ENCODE data around the gene ALOX12. TPM values are rescaled to one million over a fixed set of nuclear protein-coding genes. Genes with fewer than 3 reads are reported as not detected.
"Not testable (repeated sequence)": the region's sequence is repeated elsewhere in the genome, so short reads cannot be mapped to it uniquely, and the experiment has no call there.

ALOX12 gene
- not detected in 2 replicates for total RNA-seq (2022)
- not detected for Bru-seq, nascent RNA
- BruChase-seq, experiment 1, labeled RNA remaining after a 6-hour chase: percentile 9 among the genes with signal in this experiment
- BruChase-seq, experiment 2, labeled RNA remaining after a 2-hour chase: not detected
- long read RNA-seq, partial matches to known transcripts: 0 of 1 reads
- long read RNA-seq, other reads (novel, unspliced or antisense): 1 of 1 reads

DNA sequence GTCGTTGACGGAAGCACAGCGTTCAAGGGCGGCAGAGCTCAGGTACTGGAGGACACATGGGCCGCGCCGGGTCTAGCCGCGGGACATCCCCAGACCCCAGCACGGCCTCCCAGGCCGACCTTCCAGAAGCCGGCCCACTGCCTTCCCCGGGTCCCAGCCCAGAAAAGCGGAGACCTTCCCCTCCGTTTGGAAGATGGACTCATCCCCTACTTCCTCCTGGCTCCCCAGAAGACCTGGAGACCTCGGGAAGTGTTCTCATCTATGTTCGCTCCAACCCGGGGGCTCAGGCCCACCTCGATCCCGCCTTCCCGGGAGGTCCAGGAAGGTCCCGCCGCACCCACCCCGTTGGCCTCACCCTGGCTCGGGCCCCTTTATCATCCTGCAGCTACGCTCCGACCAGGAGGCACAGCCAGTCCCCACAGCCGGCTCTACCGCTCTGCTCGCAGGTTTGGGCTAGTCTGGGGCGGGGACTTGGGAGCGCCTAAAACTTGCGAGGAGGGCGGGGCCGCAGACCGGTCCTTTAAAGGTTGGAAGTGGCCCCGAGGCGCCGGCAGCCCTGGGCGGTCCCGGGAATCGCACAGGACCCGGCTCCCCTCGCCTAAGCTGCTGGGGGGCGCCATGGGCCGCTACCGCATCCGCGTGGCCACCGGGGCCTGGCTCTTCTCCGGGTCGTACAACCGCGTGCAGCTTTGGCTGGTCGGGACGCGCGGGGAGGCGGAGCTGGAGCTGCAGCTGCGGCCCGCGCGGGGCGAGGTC is at the start of gene ALOX12:
ALOX12 (plus strand) TSS at position 550 of the 756 bp plus-strand sequence; CDS start at position 619, 69 bp downstream.
- intact Hi-C loops (cut with micrococcal nuclease): no loop called here
- CTCF ChIA-PET: interaction anchor here (0.8 to 1.3 kb wide), 3 partner anchors 9 to 152 kb away, joined by 3 to 5 read pairs (median 4); no protein-coding TSS in a partner anchor
- DNase-seq (ENCODE audit: unreplicated experiment): no peak
- peaks cover 26% of the 10 kb centered on the region for H3K36me3 Mint-ChIP-seq (ENCODE audit: insufficient read depth, unreplicated experiment)
- H3K4me1 Mint-ChIP-seq (ENCODE audit: insufficient read depth, unreplicated experiment): no peaks in the 10 kb centered on the region
- BruUV-seq (replicated peaks): no TSS peak
- no peaks in the 10 kb centered on the region for H3K27me3 Mint-ChIP-seq (ENCODE audit: insufficient read depth, unreplicated experiment)
- H3K4me3 Mint-ChIP-seq (ENCODE audit: unreplicated experiment): no peak within 1 kb of the TSS
- H3K27ac Mint-ChIP-seq (ENCODE audit: low read depth, unreplicated experiment): no peak within 1 kb of the TSS
- POLR2A ChIA-PET: interaction anchor here (1.2 to 2.0 kb wide), 2 partner anchors 9 to 17 kb away, joined by 3 to 5 read pairs; partner anchors contain the start of gene RNASEK
- TF ChIP-seq CTCF (IDR thresholded peaks at IDR 0.05; ENCODE audit: unreplicated experiment): no peak
- no peaks in the 10 kb centered on the region for H3K9me3 Mint-ChIP-seq (ENCODE audit: unreplicated experiment)

GRCh38 chr17:6947745-6948144 is 48.1 kb upstream of the ALOX12 start:
- H3K9me3 Mint-ChIP-seq (ENCODE audit: unreplicated experiment): no peaks in the 10 kb centered on the region
- no peak for DNase-seq (ENCODE audit: unreplicated experiment)
- BruUV-seq (replicated peaks): no TSS peak
- H3K4me3 Mint-ChIP-seq (ENCODE audit: unreplicated experiment): no peak overlapping the region
- intact Hi-C loops (cut with micrococcal nuclease): no loop called here
- no peak overlapping the region for H3K27ac Mint-ChIP-seq (ENCODE audit: low read depth, unreplicated experiment)
- no peak for TF ChIP-seq CTCF (IDR thresholded peaks at IDR 0.05; ENCODE audit: unreplicated experiment)
- peaks cover 7% of the 10 kb centered on the region for H3K36me3 Mint-ChIP-seq (ENCODE audit: insufficient read depth, unreplicated experiment)
- POLR2A ChIA-PET: interaction anchor here (0.5 to 0.8 kb wide), 2 partner anchors 21 to 161 kb away, joined by 3 to 5 read pairs; no protein-coding TSS in a partner anchor
- CTCF ChIA-PET: interaction anchor here (0.6 to 0.7 kb wide), 2 partner anchors 57 to 1699 kb away, joined by 3 to 4 read pairs; no protein-coding TSS in a partner anchor
- no peaks in the 10 kb centered on the region for H3K4me1 Mint-ChIP-seq (ENCODE audit: insufficient read depth, unreplicated experiment)
- no peaks in the 10 kb centered on the region for H3K27me3 Mint-ChIP-seq (ENCODE audit: insufficient read depth, unreplicated experiment)

DNA sequence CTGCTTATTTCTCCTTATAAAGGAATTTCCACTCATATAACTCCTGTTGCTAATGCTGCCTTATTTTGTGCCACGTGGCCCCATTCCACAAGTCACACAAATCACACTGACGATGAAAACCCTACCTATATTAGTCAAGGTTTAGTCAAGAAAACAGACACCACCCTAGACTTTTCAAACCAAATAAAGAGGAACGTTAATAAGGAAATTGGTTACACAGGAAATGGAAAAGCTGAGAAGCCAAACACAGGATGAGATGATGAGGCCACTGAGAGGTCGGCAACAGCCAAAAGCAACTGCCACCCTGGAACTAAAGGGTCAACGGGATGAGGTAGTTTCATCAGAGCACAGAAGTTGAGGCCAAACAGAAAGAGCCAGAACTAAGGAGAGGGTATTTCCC is 47.3 kb upstream of the ALOX12 start:
- DNase-seq (ENCODE audit: unreplicated experiment): no peak
- H3K4me3 Mint-ChIP-seq (ENCODE audit: unreplicated experiment): no peak overlapping the region
- no peaks in the 10 kb centered on the region for H3K27me3 Mint-ChIP-seq (ENCODE audit: insufficient read depth, unreplicated experiment)
- TF ChIP-seq CTCF (IDR thresholded peaks at IDR 0.05; ENCODE audit: unreplicated experiment): no peak
- no peaks in the 10 kb centered on the region for H3K9me3 Mint-ChIP-seq (ENCODE audit: unreplicated experiment)
- intact Hi-C loops (cut with micrococcal nuclease): no loop called here
- BruUV-seq (replicated peaks): no TSS peak
- ChIA-PET POLR2A (no interaction called here), CTCF (no interaction called here)
- peaks cover 7% of the 10 kb centered on the region for H3K36me3 Mint-ChIP-seq (ENCODE audit: insufficient read depth, unreplicated experiment)
- H3K27ac Mint-ChIP-seq (ENCODE audit: low read depth, unreplicated experiment): no peak overlapping the region
- H3K4me1 Mint-ChIP-seq (ENCODE audit: insufficient read depth, unreplicated experiment): no peaks in the 10 kb centered on the region

DNA sequence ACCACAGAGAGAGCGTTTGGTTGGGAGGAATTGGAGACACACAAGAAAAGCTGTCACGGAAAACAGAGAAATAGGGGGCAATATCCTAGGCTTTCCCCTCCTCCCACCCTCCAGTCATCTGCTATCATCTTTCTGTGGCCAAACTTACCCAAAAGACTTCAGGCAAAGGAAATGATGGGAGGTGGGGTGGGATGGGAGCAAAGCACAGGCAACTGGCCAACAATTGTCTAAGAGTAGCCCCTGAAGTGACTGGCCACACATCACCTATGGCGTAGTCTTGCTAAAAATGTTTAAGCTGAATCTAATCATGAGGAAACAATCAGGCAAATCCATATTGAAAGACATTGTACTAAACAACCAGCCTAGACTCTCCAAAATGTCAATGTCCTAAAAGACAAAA is 46.9 kb upstream of the ALOX12 start:
- intact Hi-C loops (cut with micrococcal nuclease): no loop called here
- no peak for TF ChIP-seq CTCF (IDR thresholded peaks at IDR 0.05; ENCODE audit: unreplicated experiment)
- CTCF ChIA-PET: no interaction called here
- POLR2A ChIA-PET: no interaction called here
- Mint-ChIP-seq H3K36me3 (ENCODE audit: insufficient read depth, unreplicated experiment) (peaks cover 7% of the 10 kb centered on the region), H3K9me3 (ENCODE audit: unreplicated experiment) (no peaks in the 10 kb centered on the region), H3K4me3 (ENCODE audit: unreplicated experiment) (no peak overlapping the region), H3K27ac (ENCODE audit: low read depth, unreplicated experiment) (no peak overlapping the region), H3K27me3 (ENCODE audit: insufficient read depth, unreplicated experiment) (no peaks in the 10 kb centered on the region), H3K4me1 (ENCODE audit: insufficient read depth, unreplicated experiment) (no peaks in the 10 kb centered on the region)
- BruUV-seq (replicated peaks): no TSS peak
- DNase-seq (ENCODE audit: unreplicated experiment): no peak

DNA sequence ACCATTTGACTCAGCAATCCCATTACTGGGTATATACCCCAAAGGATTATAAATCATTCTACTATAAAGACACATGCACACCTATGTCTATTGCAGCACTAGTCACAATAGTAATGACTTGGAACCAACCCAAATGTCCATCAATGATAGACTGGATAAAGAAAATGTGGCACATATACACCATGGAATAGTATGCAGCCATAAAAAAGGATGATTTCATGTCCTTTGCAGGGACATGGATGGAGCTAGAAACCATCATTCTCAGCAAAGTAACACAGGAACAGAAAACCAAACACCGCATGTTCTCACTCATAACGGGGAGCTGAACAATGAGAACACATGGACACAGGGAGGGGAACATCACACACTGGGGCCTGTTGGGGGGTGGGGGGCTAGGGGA is 44.9 kb upstream of the ALOX12 start:
- H3K27me3 Mint-ChIP-seq (ENCODE audit: insufficient read depth, unreplicated experiment); H3K4me3 Mint-ChIP-seq (ENCODE audit: unreplicated experiment); POLR2A ChIA-PET; BruUV-seq (replicated peaks); H3K36me3 Mint-ChIP-seq (ENCODE audit: insufficient read depth, unreplicated experiment); H3K4me1 Mint-ChIP-seq (ENCODE audit: insufficient read depth, unreplicated experiment); H3K9me3 Mint-ChIP-seq (ENCODE audit: unreplicated experiment); intact Hi-C loops (cut with micrococcal nuclease); DNase-seq (ENCODE audit: unreplicated experiment); H3K27ac Mint-ChIP-seq (ENCODE audit: low read depth, unreplicated experiment); CTCF ChIA-PET: not testable (repeated sequence)
